ENCODE measurements around the gene IFRD2.

- TF ChIP-seq, protein P1, sequence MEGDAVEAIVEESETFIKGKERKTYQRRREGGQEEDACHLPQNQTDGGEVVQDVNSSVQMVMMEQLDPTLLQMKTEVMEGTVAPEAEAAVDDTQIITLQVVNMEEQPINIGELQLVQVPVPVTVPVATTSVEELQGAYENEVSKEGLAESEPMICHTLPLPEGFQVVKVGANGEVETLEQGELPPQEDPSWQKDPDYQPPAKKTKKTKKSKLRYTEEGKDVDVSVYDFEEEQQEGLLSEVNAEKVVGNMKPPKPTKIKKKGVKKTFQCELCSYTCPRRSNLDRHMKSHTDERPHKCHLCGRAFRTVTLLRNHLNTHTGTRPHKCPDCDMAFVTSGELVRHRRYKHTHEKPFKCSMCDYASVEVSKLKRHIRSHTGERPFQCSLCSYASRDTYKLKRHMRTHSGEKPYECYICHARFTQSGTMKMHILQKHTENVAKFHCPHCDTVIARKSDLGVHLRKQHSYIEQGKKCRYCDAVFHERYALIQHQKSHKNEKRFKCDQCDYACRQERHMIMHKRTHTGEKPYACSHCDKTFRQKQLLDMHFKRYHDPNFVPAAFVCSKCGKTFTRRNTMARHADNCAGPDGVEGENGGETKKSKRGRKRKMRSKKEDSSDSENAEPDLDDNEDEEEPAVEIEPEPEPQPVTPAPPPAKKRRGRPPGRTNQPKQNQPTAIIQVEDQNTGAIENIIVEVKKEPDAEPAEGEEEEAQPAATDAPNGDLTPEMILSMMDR (IDR thresholded peaks at IDR 0.05; ENCODE audit: poor library complexity): no peak
- TF ChIP-seq EZH2phosphoT487 (IDR thresholded peaks at IDR 0.05; ENCODE audit: low read depth, severe bottlenecking, unreplicated experiment): no peak
- no peak for TF ChIP-seq EZH2 (IDR thresholded peaks at IDR 0.05; ENCODE audit: borderline replicate concordance)
These were observed 50.4 kb downstream of the IFRD2 start for GRCh38 chr3:50241713-50242380.
